IMR-90 (cell line): ENCODE measurements around the gene SLC6A16. TPM values are rescaled to one million over a fixed set of nuclear protein-coding genes. Genes with fewer than 3 reads are reported as not detected.

ENCODE experiments used
- ATAC-seq: fragments of 200-7000 bp; cut with Tn5 transposase; 2 replicates; pipeline ENCODE4 v1.9.1; 2020; ENCODE audit warnings: low read depth, mild to moderate bottlenecking, moderate library complexity
- BruUV-seq: library from RNA; stranded (reverse); fragments of 400-500 nt; replicated peaks from 2 replicates; lab custom pipeline; 2021; lab: Mats Ljungman, UMichigan
- CTCF ChIA-PET: fragments of 300-600 bp; formaldehyde crosslinking; extraction: SDS; loops from one replicate; lab custom pipeline; 2021; ENCODE audit warnings: antibody characterized with exemption; lab: Yijun Ruan, JAX
- POLR2A ChIA-PET: fragments of 300-600 bp; sonication (Branson Sonifier 250); formaldehyde crosslinking; loops from one replicate; lab custom pipeline; 2022; ENCODE audit warnings: antibody characterized with exemption; ENCODE audit not compliant: unreplicated experiment; lab: Charles Lee
- DNase-seq: peaks from one replicate; pipeline ENCODE4 v3.0.0; 2013
- H2AFZ ChIP-seq: replicated peaks from 2 replicates; pipeline ENCODE3; 2013; ENCODE audit warnings: low read length, mild to moderate bottlenecking; ENCODE audit not compliant: poor library complexity
- H2AK5ac ChIP-seq: 2 replicates; pipeline ENCODE4 v1.6.1; 2013; ENCODE audit warnings: low read depth, low read length, inconsistent platforms
- H2AK9ac ChIP-seq: replicated peaks from 2 replicates; pipeline ENCODE3; 2013; ENCODE audit warnings: mild to moderate bottlenecking, low read depth, low read length, moderate library complexity; ENCODE audit not compliant: poor library complexity
- H2BK120ac ChIP-seq: 2 replicates; pipeline ENCODE4 v1.6.1; 2013; ENCODE audit warnings: low read depth, low read length, inconsistent platforms
- H2BK15ac ChIP-seq: 3 replicates; pipeline ENCODE4 v1.6.1; 2013; ENCODE audit warnings: low read depth, low read length, inconsistent platforms
- H2BK20ac ChIP-seq: 2 replicates; pipeline ENCODE4 v1.6.1; 2013; ENCODE audit warnings: low read depth, mild to moderate bottlenecking, inconsistent platforms, low read length, moderate library complexity
- H2BK5ac ChIP-seq: 2 replicates; pipeline ENCODE4 v1.6.1; 2013; ENCODE audit warnings: mild to moderate bottlenecking, low read depth, low read length, inconsistent platforms; ENCODE audit not compliant: poor library complexity, severe bottlenecking
- H3K14ac ChIP-seq: replicated peaks from 2 replicates; pipeline ENCODE4 v1.6.1; 2013; ENCODE audit warnings: low read depth, low read length, inconsistent platforms
- H3K18ac ChIP-seq: 2 replicates; pipeline ENCODE4 v1.6.1; 2013; ENCODE audit warnings: low read depth, low read length, control low read depth
- H3K23ac ChIP-seq: 2 replicates; pipeline ENCODE4 v1.6.1; 2013; ENCODE audit warnings: low read depth, low read length, inconsistent platforms
- H3K27ac ChIP-seq: 2 replicates; pipeline ENCODE4 v1.5.1; 2013; ENCODE audit warnings: mild to moderate bottlenecking, control low read depth, low read length; ENCODE audit not compliant: insufficient read depth
- H3K27me3 ChIP-seq: 2 replicates; pipeline ENCODE4 v1.6.1; 2013; ENCODE audit warnings: low read length; ENCODE audit not compliant: control insufficient read depth, insufficient read depth
- H3K36me3 ChIP-seq: 2 replicates; pipeline ENCODE4 v1.6.1; 2013; ENCODE audit warnings: low read length, mixed read lengths; ENCODE audit not compliant: control insufficient read depth, insufficient read depth
- H3K4ac ChIP-seq: 2 replicates; pipeline ENCODE4 v1.6.1; 2013; ENCODE audit warnings: low read depth, low read length, inconsistent platforms
- H3K4me1 ChIP-seq: 2 replicates; pipeline ENCODE4 v1.6.1; 2013; ENCODE audit warnings: low read length, mixed read lengths; ENCODE audit not compliant: control insufficient read depth, insufficient read depth
- H3K4me2 ChIP-seq: 2 replicates; pipeline ENCODE4 v1.6.1; 2013; ENCODE audit warnings: low read depth, mild to moderate bottlenecking, control low read depth, low read length, moderate library complexity
- H3K4me3 ChIP-seq: 2 replicates; pipeline ENCODE4 v1.5.1; 2013; ENCODE audit warnings: low read depth, mild to moderate bottlenecking, control low read depth, low read length, moderate library complexity; ENCODE audit not compliant: insufficient read depth
- H3K56ac ChIP-seq: 2 replicates; pipeline ENCODE4 v1.6.1; 2013; ENCODE audit warnings: low read length, inconsistent platforms; ENCODE audit not compliant: insufficient read depth; ENCODE audit errors: extremely low read depth
- H3K79me1 ChIP-seq, 2 experiments: 2 replicates each; pipeline ENCODE4 v1.6.1; 2013; ENCODE audit warnings: low read length in 2 of 2, inconsistent platforms in 1 of 2, low read depth in 1 of 2
- H3K9ac ChIP-seq: 2 replicates; pipeline ENCODE4 v1.6.1; 2013; ENCODE audit warnings: low read depth, low read length, control low read depth
- H3K9me1 ChIP-seq: 2 replicates; pipeline ENCODE4 v1.6.1; 2013; ENCODE audit warnings: low read length, inconsistent platforms; ENCODE audit not compliant: insufficient read depth
- H3K9me3 ChIP-seq: 2 replicates; pipeline ENCODE4 v1.6.1; 2013; ENCODE audit warnings: low read length; ENCODE audit not compliant: control insufficient read depth, insufficient read depth
- H4K20me1 ChIP-seq: 2 replicates; pipeline ENCODE4 v1.6.1; 2013; ENCODE audit warnings: low read length, inconsistent platforms; ENCODE audit not compliant: insufficient read depth
- H4K5ac ChIP-seq: 2 replicates; pipeline ENCODE4 v1.6.1; 2013; ENCODE audit warnings: mild to moderate bottlenecking, low read depth, low read length, control low read depth
- H4K8ac ChIP-seq, 2 experiments: 2 replicates each; pipeline ENCODE4 v1.6.1; 2013; ENCODE audit warnings: low read depth in 2 of 2, low read length in 2 of 2, control low read depth in 1 of 2, inconsistent platforms in 1 of 2
- H4K91ac ChIP-seq: 2 replicates; pipeline ENCODE4 v1.6.1; 2013; ENCODE audit warnings: low read depth, low read length, inconsistent platforms; ENCODE audit not compliant: insufficient read depth
- BHLHE40 ChIP-seq: fragments of 150-350 bp; IDR thresholded peaks from 2 replicates; pipeline ENCODE4 v1.6.1; 2016; ENCODE audit warnings: mild to moderate bottlenecking, low read depth, low read length
- CEBPB ChIP-seq: IDR thresholded peaks from 2 replicates; pipeline ENCODE4 v1.6.1; 2012; ENCODE audit warnings: low read depth, low read length, improper control_type of control experiment
- CHD1 ChIP-seq: IDR thresholded peaks from 2 replicates; pipeline ENCODE4 v1.6.1; 2012; ENCODE audit warnings: low read depth, low read length, improper control_type of control experiment
- FOS ChIP-seq: fragments of 150-350 bp; IDR thresholded peaks from 2 replicates; pipeline ENCODE4 v1.6.1; 2016; ENCODE audit warnings: low read depth, low read length
- MAFK ChIP-seq: IDR thresholded peaks from 2 replicates; pipeline ENCODE4 v1.6.1; 2012; ENCODE audit warnings: low read depth, low read length, improper control_type of control experiment
- MAZ ChIP-seq: IDR thresholded peaks from 2 replicates; pipeline ENCODE4 v1.6.1; 2012; ENCODE audit warnings: low read depth, mild to moderate bottlenecking, low read length, improper control_type of control experiment, moderate library complexity, borderline replicate concordance
- MXI1 ChIP-seq: IDR thresholded peaks from 2 replicates; pipeline ENCODE4 v1.6.1; 2012; ENCODE audit warnings: low read depth, mild to moderate bottlenecking, low read length, moderate library complexity, borderline replicate concordance
- NFE2L2 ChIP-seq: fragments of 150-350 bp; IDR thresholded peaks from 2 replicates; pipeline ENCODE4 v1.6.1; 2016; ENCODE audit warnings: low read depth, mild to moderate bottlenecking, low read length
- POLR2A ChIP-seq: IDR thresholded peaks from 2 replicates; pipeline ENCODE4 v1.6.1; 2012; ENCODE audit warnings: mild to moderate bottlenecking, low read depth, low read length
- RAD21 ChIP-seq: IDR thresholded peaks from 2 replicates; pipeline ENCODE4 v1.6.1; 2012; ENCODE audit warnings: low read length, improper control_type of control experiment
- RCOR1 ChIP-seq: IDR thresholded peaks from 2 replicates; pipeline ENCODE4 v1.6.1; 2012; ENCODE audit warnings: mild to moderate bottlenecking, low read length, improper control_type of control experiment; ENCODE audit not compliant: insufficient replicate concordance
- RFX5 ChIP-seq: IDR thresholded peaks from 2 replicates; pipeline ENCODE4 v1.8.0; 2012; ENCODE audit warnings: low read depth, mild to moderate bottlenecking, low read length, moderate library complexity
- SMC3 ChIP-seq: fragments of 150-350 bp; IDR thresholded peaks from 2 replicates; pipeline ENCODE4 v1.6.1; 2016; ENCODE audit warnings: low read depth, mild to moderate bottlenecking, antibody characterized with exemption, low read length, moderate library complexity
- USF2 ChIP-seq: fragments of 150-350 bp; IDR thresholded peaks from 2 replicates; pipeline ENCODE4 v1.6.1; 2017; ENCODE audit warnings: mild to moderate bottlenecking, antibody characterized with exemption, low read length, low read depth
- WGBS, 2 experiments: methylation state at CpG; one replicate each; pipeline versions ENCODE4 v1.1.5 to v1.1.7; 2013; ENCODE audit warnings: missing lambda C conversion rate in 2 of 2; ENCODE audit not compliant: insufficient read length in 1 of 2; ENCODE audit errors: extremely low coverage in 2 of 2; 5-methylcytosine and 5-hydroxymethylcytosine counted together
- dilution Hi-C: fragments of 300-500 bp; cut with HindIII; formaldehyde crosslinking; loops from one replicate; pipeline ENCODE4 v1.14.3; 2018; ENCODE audit warnings: low sequenced_read_pairs; ENCODE audit not compliant: unreplicated experiment
- in situ Hi-C: fragments of 300-500 bp; cut with MboI; formaldehyde crosslinking; loops from 3 replicates; pipeline ENCODE4 v1.14.3; 2019; ENCODE audit warnings: low sequenced_read_pairs, inconsistent platforms, mixed read lengths
- intact Hi-C: fragments of 100-400 bp; cut with micrococcal nuclease; formaldehyde crosslinking; loops from 2 replicates; pipeline ENCODE4 v1.10.0; 2022
- polyA plus RNA-seq, 3 experiments: library from polyadenylated mRNA; depleted of rRNA; stranded (reverse); fragments of >200 nt; gene quantifications; 2 replicates each; pipeline ENCODE4 v1.2.3, GENCODE V29; 2012; ENCODE audit warnings: low replicate concordance in 1 of 3
- total RNA-seq: library from RNA; depleted of rRNA; stranded (reverse); fragments of >200 nt; gene quantifications from 2 replicates; pipeline ENCODE4 v1.2.3, GENCODE V29; 2012
- TF ChIP-seq, protein P1 (sequence below): conservative IDR thresholded peaks from 2 replicates; pipeline ENCODE4 v1.5.1; 2012; ENCODE audit warnings: mild to moderate bottlenecking, low read depth, low read length, improper control_type of control experiment
- TF ChIP-seq, protein P2 (sequence below): fragments of 150-350 bp; IDR thresholded peaks from 2 replicates; pipeline ENCODE4 v1.6.1; 2016; ENCODE audit warnings: low read depth, mild to moderate bottlenecking, low read length, moderate library complexity, borderline replicate concordance

Gene SLC6A16
- total and polyA plus RNA-seq, 2 of the 4 experiments (the other 2 are of a cell fraction): 0.18 to 0.89 TPM

- TF ChIP-seq RFX5 (no peak), USF2 (no peak), CEBPB (no peak), MAZ (no peak), NFE2L2 (no peak), RCOR1 (no peak), MAFK (no peak), SMC3 (no peak), MXI1 (no peak), FOS (no peak), BHLHE40 (no peak), CHD1 (no peak), RAD21 (no peak), POLR2A (no peak)
- TF ChIP-seq, protein P1, sequence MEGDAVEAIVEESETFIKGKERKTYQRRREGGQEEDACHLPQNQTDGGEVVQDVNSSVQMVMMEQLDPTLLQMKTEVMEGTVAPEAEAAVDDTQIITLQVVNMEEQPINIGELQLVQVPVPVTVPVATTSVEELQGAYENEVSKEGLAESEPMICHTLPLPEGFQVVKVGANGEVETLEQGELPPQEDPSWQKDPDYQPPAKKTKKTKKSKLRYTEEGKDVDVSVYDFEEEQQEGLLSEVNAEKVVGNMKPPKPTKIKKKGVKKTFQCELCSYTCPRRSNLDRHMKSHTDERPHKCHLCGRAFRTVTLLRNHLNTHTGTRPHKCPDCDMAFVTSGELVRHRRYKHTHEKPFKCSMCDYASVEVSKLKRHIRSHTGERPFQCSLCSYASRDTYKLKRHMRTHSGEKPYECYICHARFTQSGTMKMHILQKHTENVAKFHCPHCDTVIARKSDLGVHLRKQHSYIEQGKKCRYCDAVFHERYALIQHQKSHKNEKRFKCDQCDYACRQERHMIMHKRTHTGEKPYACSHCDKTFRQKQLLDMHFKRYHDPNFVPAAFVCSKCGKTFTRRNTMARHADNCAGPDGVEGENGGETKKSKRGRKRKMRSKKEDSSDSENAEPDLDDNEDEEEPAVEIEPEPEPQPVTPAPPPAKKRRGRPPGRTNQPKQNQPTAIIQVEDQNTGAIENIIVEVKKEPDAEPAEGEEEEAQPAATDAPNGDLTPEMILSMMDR: no peak
- TF ChIP-seq, protein P2, sequence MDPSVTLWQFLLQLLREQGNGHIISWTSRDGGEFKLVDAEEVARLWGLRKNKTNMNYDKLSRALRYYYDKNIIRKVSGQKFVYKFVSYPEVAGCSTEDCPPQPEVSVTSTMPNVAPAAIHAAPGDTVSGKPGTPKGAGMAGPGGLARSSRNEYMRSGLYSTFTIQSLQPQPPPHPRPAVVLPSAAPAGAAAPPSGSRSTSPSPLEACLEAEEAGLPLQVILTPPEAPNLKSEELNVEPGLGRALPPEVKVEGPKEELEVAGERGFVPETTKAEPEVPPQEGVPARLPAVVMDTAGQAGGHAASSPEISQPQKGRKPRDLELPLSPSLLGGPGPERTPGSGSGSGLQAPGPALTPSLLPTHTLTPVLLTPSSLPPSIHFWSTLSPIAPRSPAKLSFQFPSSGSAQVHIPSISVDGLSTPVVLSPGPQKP: no peak
- Histone ChIP-seq H2AK5ac (no peak overlapping the region), H3K18ac (no peak overlapping the region), H4K8ac (no peak overlapping the region), H3K27me3 (peaks cover 7% of the 10 kb centered on the region; the same call in 1 of the 2 replicates), H3K9me1 (no peaks in the 10 kb centered on the region), H3K4ac (no peak overlapping the region), H3K36me3 (no peaks in the 10 kb centered on the region), H3K27ac (no peak overlapping the region), H3K23ac (no peak overlapping the region), H3K4me2 (no peak overlapping the region), H2AFZ (no peak overlapping the region), H3K14ac (no peak overlapping the region), H4K20me1 (no peaks in the 10 kb centered on the region), H3K4me1 (no peaks in the 10 kb centered on the region), H3K9me3 (no peaks in the 10 kb centered on the region), H3K79me1 (no peaks in the 10 kb centered on the region), H2BK120ac (no peak overlapping the region), H3K4me3 (no peak overlapping the region), H2BK5ac (no peak overlapping the region), H2BK15ac (no peak overlapping the region), H2AK9ac (no peak overlapping the region), H3K56ac (no peak overlapping the region), H2BK20ac (no peak overlapping the region), H4K5ac (no peak overlapping the region), H4K91ac (no peak overlapping the region), H3K9ac (no peak overlapping the region)
- dilution Hi-C loops (no loop called here), intact Hi-C loops (no loop called here), in situ Hi-C loops (no loop called here)
- CTCF ChIA-PET: no interaction called here
- no peak for ATAC-seq
- 86% methylated on average over 4 of the region's 7 CpGs; no CpG with 5 or more reads in 1 of the 2 experiments for WGBS, 2 experiments
- no peak for DNase-seq
- BruUV-seq: no TSS peak
- POLR2A ChIA-PET: no interaction called here
These were observed 83.2 kb downstream of the SLC6A16 start for GRCh38 chr19:49241769-49242168.
